Stimulated activated CD4-positive, alpha-beta T cell treated with anti-CD3 and anti-CD28 coated beads, Interleukin-2, amount 100 ng/mL, for 48 hours (primary cell): ENCODE results near the gene JAK2.
"Not testable (repeated sequence)": the region's sequence is repeated elsewhere in the genome, so short reads cannot be mapped to it uniquely, and the experiment has no call there.

ENCODE experiments used
- DNase-seq, 2 donors: peaks; one replicate each; pipeline ENCODE4 v3.0.0-alpha.2; 2020

Gene JAK2

DNA sequence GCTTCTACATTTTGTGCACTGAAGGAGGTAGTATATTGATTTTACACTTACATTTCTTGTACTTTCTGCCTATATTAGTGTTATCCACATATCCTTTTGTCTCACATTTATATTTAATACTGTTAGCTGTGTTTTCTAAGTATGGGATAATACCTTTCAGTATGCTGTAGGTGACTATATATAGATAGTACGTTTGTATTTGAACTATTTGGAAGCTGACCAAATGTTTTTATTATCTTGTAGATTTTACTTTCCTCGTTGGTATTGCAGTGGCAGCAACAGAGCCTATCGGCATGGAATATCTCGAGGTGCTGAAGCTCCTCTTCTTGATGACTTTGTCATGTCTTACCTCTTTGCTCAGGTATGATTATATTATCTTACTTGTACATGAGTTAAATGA, 59.1 kb downstream of the JAK2 start:
- no peak for DNase-seq

DNA sequence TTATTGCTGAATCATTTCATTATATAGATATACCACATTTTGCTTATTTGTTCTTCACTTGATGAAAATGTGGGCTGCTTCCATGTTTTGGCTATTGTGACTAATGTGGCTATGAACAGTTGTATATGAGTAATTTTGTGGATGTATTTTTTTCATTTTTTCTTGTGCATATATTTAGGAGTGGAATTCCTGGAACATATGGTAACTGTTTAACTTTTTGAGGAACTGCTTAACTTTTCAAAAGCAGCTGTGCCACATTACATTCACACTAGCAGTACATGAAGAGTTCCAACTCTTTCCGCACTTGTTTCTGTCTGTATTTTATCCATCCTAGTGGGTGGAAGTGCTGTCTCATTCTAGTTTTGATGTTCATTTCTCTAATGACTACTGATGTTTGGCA, 67.8 kb downstream of the JAK2 start:
- no peak for DNase-seq

DNA sequence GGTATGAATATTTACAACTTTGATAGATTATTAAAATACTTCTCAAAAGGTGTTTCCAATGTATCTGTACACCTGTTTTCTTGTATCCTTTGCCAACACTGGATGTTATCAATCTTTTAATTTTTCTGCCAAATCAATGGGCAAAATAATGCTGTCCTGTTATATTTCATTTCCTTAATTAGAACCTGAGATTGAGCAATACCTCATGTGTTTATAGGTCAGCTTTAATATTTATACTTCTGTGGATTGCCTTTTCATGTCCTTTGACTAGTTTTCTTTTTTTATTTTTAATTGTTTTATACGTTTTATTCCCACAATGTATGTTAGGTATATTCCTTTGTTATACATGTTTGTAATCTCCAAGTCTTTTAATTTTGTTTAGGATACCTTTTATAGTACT, 77.6 kb downstream of the JAK2 start:
- DNase-seq, result no peak

DNA sequence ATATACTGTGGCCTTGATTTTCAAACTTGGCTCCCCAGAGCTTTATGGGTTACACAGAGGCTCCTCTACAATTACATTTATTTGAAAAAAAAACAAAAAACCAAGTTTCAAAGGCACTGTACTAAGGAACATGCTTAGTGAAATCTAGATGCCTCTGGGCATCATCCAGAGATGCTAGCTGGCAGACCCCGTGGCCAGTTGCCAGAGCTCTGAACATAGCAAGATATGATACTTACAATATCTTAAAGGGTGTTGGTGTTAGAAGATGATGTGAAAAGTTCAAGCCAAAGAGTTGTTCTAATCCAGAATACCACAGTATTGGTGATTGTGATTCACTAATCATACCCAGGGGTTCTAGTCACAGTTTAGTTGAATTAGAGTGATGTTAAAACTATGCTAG, 87.8 kb downstream of the JAK2 start:
- no peak for DNase-seq

DNA sequence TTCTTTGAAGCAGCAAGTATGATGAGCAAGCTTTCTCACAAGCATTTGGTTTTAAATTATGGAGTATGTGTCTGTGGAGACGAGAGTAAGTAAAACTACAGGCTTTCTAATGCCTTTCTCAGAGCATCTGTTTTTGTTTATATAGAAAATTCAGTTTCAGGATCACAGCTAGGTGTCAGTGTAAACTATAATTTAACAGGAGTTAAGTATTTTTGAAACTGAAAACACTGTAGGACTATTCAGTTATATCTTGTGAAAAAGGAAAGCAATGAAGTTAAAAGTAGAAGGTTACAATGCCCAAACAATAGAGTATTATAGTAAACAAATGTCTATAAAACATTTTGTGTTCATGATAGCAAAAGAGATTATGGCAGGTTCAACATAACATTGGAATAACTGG, 88.6 kb downstream of the JAK2 start:
- DNase-seq, result no peak

DNA sequence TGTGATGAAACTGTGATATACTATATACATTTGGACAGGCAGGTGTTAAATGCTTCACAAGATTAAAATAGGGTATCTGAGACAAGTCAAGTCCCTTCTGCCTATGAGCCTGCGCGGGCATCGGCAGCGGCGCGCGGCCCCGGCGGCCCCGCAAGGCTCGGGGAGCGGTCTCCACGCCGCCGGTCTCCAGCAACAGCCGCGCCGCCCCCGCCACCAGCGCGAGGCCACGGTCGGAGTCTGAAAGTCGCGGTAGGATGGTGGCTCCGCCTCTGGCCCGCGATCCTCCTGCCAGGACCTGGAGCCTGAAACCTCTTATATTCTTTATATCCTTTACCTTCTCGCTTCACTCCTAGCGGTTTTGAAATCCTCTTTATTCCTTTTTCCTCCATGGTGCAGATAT, 100.9 kb downstream of the JAK2 start:
- no peak for DNase-seq

DNA sequence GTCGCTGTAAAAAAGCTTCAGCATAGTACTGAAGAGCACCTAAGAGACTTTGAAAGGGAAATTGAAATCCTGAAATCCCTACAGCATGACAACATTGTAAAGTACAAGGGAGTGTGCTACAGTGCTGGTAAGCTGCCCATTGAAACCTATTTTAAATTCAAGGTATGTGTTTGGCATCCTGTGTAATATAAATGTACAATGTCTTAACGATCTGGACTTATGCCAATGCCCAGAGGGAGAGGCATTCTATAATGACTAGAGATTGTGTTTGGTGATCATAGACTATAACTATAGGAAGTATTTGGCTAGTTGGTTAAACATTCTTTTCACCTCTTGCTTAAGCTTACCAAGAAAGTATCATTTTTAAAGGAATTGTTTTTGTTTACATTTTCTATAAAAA, 104.7 kb downstream of the JAK2 start:
- no peak for DNase-seq

DNA sequence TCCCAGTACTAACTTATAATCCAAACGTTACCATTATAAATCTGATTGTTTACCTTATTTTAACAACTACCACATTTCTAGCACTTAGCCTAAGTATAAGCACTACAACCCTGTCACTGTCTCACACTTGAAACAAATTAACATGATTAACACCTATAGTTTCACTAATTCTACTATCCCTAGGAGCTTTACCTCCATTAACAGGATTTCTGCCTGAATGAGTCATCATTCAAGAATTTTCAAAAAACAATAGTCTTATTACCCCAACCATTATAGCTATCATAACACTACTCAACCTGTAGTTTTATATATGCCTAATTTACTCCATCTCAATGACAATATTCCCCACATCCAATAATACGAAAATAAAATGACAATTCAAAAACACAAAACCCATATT, 110.7 kb downstream of the JAK2 start:
- no peak for DNase-seq

DNA sequence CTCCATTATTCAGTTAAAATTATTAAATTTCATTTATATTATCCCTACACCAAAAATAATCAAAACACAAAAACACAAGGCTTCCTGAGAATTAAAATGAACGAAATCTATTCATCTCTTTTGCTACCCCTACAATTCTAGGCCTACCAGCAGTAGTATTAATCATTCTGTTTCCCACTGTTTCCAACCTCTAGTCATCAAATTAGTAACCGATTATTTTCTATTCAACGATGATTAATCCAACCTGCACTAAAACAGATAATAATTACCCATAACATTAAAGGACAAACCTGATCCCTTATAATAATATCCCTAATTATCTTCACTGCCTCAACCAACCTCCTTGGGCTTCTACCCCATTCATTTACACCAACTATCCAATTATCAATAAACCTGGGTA, 114.4 kb downstream of the JAK2 start:
- DNase-seq, result no peak

DNA sequence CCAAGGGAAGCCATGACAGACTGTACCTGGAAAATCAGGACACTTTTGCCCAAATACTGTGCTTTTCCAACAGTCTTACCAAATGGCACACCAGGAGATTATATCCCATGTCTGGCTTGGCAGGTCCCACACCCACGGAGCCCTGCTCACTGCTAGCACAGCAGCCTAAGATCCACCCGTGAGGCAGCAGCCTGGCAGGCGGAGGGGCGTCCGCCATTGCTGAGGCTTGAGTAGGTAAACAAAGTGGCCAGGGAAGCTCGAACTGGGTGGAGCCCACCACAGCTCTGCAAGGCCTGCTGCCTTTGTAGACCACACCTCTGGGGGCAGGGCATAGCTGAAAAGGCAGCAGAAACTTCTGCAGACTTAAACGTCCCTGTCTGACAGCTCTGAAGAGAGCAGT, 116.1 kb downstream of the JAK2 start:
- DNase-seq, result not testable (repeated sequence)

DNA sequence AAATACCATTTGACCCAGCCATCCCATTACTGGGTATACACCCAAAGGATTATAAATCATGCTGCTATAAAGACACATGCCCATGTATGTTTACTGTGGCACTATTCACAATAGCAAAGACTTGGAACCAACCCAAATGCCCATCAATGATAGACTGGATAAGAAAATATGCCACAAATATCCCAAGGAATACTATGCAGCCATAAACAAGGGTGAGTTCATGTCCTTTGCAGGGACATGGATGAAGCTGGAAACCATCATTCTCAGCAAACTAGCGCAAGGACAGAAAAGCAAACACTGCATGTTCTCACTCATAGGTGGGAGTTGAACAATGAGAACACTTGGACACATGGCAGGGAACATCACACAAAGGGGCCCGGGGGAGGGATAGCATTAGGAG, 121.4 kb downstream of the JAK2 start:
- DNase-seq, result not testable (repeated sequence)

DNA sequence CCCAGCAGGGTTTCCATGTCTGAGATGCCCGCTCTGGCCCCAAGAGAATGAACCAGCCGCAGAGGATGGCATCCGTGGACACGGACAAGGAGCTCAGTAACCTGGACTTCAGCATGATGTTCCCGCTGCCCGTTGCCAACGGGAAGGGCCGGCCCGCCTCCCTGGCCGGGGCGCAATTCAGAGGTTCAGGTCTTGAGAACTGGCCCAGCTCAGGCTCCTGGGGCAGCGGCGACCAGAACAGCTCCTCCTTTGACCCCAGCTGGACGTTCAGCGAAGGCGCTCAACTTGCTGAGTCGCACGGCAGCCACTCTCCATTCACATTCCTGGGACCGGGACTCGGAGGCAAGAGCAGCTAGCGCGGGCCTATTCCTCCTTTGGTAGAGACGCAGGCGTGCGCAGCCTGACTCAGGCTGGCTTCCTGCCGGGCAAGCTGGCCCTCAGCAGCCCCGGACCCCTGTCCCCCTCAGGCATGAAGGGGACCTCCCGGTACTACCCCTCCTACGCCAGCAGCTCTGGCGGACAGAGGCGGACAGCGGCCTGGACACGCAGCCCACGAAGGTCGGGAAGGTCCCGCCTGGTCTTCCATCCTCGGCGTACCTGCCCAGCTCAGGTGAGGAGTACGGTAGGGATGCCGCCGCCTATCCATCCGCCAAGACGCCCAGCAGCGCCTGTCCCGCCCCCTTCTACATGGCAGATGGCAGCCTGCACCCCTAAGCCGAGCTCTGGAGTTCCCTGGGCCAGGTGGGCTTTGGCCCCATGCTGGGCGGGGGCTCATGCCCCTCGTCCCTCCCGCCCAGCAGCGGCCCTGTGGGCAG, 126.0 kb downstream of the JAK2 start:
- no peak for DNase-seq

DNA sequence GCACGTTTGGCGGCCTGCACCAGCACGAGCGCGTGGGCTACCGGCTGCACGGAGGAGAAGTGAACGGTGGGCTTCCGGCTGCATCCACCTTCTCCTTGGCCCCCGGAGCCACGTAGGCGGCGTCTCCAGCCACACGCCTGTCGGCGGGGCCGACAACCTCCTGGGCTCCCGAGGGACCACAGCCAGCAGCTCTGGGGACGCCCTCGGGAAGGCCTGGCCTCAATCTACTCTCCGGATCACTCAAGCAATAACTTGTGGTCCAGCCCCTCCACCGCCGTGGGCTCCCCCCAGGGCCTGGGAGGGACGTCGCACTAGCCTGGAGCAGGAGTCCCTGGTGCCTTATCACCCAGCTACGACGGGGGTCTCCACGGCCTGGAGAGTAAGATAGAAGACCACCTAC, 126.6 kb downstream of the JAK2 start:
- no peak for DNase-seq

DNA sequence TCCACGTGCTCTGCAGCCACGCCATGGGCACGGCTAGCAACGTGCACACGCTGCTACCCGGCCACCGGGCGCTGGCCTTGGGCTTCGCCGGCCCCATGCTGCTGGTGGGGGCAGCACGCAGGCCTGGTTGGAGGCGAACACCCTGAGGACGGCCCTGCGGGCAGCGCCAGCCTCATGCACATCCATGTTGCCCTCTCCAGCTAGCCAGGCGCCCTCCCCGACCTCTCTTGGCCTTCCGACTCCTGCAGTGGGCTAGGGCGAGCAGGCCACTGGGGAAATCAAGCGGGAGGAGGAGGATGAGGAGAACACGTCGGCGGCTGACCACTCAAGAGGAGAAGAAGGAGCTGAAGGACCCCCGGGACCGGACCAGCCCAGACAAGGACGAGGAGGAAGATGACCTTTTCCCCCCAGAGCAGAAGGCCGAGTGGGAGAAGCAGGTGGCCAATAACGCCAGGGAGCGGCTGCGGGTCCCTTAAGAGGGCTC, 127.1 kb downstream of the JAK2 start:
- no peak for DNase-seq

DNA sequence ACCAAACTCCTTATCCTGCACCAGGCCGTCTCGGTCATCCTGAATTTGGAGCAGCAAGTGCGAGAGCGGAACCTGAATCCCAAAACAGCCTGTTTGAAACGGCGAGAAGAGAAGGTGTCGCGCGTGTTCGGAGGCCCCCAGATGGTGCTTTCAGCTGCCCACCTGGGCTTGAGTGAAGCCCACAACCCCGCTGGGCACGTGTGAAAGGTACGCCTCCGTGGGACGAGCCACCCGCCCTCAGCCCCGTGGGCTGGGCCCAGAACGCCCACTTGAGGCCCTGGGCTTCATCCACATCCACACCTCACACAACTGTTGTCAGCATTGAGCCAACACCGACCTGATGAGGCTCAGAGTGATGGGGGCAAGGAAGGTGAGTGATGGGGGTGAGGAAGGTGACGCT, 127.6 kb downstream of the JAK2 start:
- DNase-seq, result no peak

DNA sequence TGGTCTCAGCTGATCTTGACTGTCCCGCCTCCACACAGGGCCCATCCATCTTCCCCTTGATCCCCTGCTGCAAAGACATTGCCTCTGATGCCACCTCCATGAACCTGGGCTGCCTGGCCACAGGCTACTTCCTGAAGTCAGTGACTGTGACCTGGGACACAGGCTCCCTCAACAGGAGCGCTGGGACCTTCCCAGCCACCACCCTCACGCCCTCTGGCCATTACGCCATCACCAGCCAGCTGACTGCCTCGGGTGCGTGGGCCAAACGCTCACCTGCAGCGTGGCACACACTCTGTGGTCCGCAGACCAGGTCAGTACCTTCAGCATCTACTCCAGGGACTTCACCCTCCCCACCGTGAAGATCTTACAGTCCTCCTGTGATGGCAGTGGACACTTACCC, 128.5 kb downstream of the JAK2 start:
- no peak for DNase-seq

DNA sequence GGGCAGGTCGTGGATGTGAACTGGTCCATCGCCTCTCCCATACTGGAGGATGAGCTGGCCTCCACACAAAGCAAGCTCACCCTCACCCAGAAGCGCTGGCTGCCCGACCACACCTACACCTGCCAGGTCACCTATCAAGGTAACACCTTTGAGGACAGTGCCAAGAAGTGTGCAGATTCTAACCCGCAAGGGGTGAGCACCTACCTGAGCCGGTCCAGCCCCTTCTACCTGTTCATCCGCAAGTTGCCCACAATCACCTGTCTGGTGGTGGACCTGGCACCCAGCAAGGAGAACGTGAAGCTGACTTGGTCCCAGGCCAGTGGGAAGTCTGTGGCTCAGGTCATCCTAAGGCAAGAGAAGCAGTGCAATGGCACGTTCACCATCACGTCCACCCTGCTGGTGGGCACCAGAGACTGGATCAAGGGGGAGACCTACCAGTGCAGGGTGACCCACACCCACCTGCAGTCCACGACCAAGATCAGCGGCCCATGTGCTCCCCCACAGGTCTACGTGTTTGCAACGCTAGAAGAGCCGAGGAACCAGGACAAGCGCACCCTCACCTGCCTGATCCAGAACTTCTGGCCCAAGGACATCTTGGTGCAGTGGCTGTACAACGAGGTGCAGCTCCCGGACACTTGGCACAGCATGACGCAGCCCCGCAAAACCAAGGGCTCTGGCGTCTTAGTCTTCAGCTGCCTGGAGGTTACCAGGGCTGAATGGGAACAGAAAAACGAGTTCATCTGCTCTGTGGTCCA, 129.1 kb downstream of the JAK2 start:
- no peak for DNase-seq

DNA sequence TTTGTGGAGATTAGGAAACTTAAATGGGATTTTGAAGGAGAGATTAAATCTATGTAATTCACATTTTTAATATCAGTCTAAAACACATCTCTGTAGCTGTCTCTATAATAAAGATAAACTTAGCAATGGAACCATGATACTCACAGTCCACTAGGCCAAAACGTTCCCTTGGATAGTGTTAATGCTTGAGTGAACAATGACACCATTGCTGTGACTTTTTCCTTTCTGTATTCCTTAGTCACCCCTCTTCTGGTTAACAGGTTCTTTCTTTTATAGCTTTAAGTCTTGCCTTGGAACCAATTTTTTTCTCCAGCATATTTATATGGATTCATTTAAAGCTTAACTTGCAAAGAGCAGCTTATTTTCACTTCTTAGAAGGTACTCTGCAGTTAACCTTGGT, 137.0 kb downstream of the JAK2 start:
- no peak for DNase-seq

DNA sequence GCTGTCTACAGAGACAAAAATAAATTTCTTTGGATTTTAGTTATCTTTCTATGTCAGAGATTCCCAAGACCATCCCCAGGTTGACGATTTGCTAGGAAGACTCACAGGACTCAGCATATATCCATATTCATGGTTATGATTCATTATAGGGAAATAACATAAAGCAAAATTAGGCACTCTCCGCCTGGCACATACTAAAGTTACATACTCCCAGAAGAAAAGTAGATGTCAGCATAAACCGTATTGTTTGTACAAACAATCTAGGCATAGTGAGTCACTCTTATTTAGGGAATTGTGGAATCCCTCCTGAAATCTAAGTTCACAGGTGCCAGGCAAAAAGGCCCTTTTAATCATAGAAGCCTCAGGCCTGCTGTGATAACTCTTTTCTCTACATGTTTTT, 137.4 kb downstream of the JAK2 start:
- no peak for DNase-seq

DNA sequence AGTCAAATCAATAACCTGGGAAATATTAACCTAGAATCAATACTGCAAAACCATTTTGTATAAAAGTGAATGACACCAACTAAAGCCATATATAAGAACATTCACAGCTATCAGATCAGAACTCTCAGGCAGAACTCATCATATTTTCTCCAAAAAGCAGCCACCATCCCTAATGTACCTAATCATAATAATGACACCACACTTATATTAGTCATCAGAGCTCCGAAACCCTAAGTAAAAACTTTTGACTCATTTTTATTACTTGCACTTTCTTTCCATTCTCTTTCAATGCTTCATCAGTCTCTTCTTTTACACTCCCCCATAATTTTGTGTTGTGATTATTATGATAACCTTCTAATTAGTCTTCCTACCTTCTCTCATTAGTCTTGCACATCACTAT, 155.1 kb downstream of the JAK2 start:
- DNase-seq, result no peak

DNA sequence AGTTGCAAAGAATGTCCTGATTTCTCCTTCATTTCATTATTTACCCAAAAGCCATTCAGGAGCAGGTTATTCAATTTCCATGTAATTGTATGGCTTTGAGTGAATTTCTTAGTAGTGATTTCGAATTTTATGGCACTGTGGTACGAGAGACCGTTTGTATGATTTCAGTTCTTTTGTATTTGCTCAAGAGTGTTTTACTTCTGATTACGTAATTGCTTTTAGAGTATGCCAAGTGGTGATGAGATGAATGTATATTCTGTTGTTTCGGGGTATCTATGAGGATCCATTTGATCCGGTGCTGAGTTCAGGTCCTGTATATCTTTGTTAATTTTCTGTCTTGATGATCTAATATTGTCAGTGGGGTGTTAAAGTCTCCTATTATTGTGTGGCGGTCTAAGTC, 159.1 kb downstream of the JAK2 start:
- no peak for DNase-seq

DNA sequence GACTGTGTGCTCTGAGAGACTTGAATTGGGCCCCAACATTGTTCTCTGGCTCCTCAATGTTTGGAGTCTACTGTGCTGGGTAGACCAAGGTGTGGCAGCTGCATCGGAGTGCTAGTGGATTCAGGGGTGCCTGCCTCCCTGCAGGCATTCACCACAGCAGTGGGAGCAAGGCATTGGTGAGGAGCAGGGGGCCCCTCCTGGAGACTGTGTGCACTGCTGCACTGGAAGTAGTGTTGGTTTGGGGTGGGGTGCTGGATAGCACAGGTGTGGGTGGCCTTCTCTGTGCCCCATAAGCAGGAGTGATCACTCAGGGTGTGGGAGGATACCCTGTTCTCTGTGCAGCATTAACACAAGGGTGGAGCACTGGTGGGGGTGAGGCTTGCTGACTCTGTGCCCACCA, 161.2 kb downstream of the JAK2 start:
- no peak for DNase-seq
